Chondrocyte (in vitro differentiated cells): ENCODE data around the gene RRAS. TPM values are rescaled to one million over a fixed set of nuclear protein-coding genes. Genes with fewer than 3 reads are reported as not detected.
A peak's percentile ranks its signal among the peaks of the same experiment; 100 is the strongest.

Experiments
- DNase-seq: peaks from one replicate; pipeline ENCODE4 v3.0.0; 2021; ENCODE audit warnings: mixed read lengths, low spot score
- H3K27ac Mint-ChIP-seq: one replicate; pipeline ENCODE4 v1.8.0; 2021; ENCODE audit warnings: mild to moderate bottlenecking, moderate library complexity, mixed read lengths; ENCODE audit not compliant: unreplicated experiment
- H3K27me3 Mint-ChIP-seq: 2 replicates; pipeline ENCODE4 v1.8.0; 2021; ENCODE audit warnings: low read depth, mixed read lengths
- H3K36me3 Mint-ChIP-seq: 2 replicates; pipeline ENCODE4 v1.8.0; 2021; ENCODE audit warnings: low read depth, mixed read lengths
- H3K4me1 Mint-ChIP-seq: 2 replicates; pipeline ENCODE4 v1.8.0; 2021; ENCODE audit warnings: low read depth, mild to moderate bottlenecking, mixed read lengths
- H3K4me3 Mint-ChIP-seq: one replicate; pipeline ENCODE4 v1.8.0; 2021; ENCODE audit warnings: mild to moderate bottlenecking, moderate library complexity, mixed read lengths; ENCODE audit not compliant: unreplicated experiment
- H3K9me3 Mint-ChIP-seq: 2 replicates; pipeline ENCODE4 v1.8.0; 2021; ENCODE audit warnings: low read depth, mixed read lengths
- total RNA-seq: library from RNA; stranded (reverse); gene quantifications from 3 replicates; pipeline ENCODE4 v1.2.1, GENCODE V29; 2021
- TF ChIP-seq, protein P1 (sequence below): fragments of 200-600 bp; sonication (generic); IDR thresholded peaks from 2 replicates; pipeline ENCODE4 v1.5.0; 2021; ENCODE audit warnings: antibody characterized with exemption, mild to moderate bottlenecking, moderate library complexity

RRAS gene
- total RNA-seq, 1 donor from 2014 or later, result 113 TPM

DNA sequence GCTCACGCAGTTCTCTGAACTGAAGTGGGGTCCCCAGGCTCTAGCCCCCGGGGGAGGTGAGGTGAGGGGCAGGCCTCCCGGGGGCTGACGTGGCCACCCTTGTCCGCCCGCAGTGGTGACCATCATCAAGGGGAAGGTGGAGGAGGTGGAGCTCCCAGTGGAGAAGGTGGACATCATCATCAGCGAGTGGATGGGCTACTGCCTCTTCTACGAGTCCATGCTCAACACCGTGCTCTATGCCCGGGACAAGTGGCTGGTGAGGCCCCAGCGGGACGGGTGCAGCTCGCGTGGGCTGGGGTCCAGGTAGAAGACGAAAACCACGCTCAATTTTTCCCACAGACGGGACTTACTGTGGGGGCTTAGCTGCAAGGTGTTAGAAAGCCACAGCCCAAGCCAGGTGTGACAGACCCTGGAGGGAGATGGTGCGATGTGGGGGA, 43.9 kb upstream of the RRAS start:
- Mint-ChIP-seq H3K27ac (no peak overlapping the region), H3K4me1 (peaks cover 24% of the 10 kb centered on the region), H3K9me3 (no peaks in the 10 kb centered on the region), H3K4me3 (no peak overlapping the region), H3K27me3 (no peaks in the 10 kb centered on the region), H3K36me3 (peaks cover 17% of the 10 kb centered on the region)
- DNase-seq, result no peak
- TF ChIP-seq, protein P1, sequence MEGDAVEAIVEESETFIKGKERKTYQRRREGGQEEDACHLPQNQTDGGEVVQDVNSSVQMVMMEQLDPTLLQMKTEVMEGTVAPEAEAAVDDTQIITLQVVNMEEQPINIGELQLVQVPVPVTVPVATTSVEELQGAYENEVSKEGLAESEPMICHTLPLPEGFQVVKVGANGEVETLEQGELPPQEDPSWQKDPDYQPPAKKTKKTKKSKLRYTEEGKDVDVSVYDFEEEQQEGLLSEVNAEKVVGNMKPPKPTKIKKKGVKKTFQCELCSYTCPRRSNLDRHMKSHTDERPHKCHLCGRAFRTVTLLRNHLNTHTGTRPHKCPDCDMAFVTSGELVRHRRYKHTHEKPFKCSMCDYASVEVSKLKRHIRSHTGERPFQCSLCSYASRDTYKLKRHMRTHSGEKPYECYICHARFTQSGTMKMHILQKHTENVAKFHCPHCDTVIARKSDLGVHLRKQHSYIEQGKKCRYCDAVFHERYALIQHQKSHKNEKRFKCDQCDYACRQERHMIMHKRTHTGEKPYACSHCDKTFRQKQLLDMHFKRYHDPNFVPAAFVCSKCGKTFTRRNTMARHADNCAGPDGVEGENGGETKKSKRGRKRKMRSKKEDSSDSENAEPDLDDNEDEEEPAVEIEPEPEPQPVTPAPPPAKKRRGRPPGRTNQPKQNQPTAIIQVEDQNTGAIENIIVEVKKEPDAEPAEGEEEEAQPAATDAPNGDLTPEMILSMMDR, result no peak

DNA sequence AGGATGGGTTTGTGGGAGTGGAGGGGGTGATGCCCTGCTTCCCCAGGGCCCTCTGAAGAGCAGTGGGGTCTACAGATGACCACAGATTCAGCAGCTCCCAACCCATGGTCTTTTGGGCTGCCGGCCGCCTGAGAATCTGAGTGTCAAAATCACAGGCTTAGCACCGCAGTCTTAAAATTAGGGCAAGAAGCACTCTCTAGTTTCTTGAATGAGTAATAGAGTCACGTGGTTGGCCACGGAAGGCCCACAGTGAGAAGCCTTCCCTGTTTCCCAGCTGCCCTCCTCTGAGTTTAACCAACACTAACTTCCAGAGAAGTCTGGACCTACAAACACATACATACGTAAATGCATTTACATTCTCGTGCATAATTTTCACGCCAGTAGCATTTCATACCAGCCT, 42.3 kb upstream of the RRAS start:
- Mint-ChIP-seq H3K4me3 (no peak overlapping the region), H3K4me1 (peaks cover 31% of the 10 kb centered on the region), H3K36me3 (peaks cover 13% of the 10 kb centered on the region), H3K27me3 (no peaks in the 10 kb centered on the region), H3K27ac (no peak overlapping the region), H3K9me3 (no peaks in the 10 kb centered on the region)
- DNase-seq, result no peak
- TF ChIP-seq, protein P1, result no peak

DNA sequence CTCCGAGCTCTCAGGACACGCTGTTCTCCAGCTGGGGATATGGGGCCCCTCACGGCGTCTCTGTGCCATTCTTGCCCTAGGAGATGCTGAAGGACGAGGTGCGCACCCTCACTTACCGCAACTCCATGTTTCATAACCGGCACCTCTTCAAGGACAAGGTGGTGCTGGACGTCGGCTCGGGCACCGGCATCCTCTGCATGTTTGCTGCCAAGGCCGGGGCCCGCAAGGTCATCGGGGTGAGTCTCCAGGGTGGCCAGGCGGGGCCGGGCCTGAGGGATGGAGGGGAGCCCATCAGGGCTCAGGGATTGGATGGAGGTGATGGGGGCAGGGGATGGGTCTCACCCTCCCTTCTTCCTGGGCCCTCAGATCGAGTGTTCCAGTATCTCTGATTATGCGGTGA, 41.9 kb upstream of the RRAS start:
- Mint-ChIP-seq H3K4me1 (peaks cover 31% of the 10 kb centered on the region), H3K4me3 (no peak overlapping the region), H3K36me3 (peaks cover 14% of the 10 kb centered on the region)

DNA sequence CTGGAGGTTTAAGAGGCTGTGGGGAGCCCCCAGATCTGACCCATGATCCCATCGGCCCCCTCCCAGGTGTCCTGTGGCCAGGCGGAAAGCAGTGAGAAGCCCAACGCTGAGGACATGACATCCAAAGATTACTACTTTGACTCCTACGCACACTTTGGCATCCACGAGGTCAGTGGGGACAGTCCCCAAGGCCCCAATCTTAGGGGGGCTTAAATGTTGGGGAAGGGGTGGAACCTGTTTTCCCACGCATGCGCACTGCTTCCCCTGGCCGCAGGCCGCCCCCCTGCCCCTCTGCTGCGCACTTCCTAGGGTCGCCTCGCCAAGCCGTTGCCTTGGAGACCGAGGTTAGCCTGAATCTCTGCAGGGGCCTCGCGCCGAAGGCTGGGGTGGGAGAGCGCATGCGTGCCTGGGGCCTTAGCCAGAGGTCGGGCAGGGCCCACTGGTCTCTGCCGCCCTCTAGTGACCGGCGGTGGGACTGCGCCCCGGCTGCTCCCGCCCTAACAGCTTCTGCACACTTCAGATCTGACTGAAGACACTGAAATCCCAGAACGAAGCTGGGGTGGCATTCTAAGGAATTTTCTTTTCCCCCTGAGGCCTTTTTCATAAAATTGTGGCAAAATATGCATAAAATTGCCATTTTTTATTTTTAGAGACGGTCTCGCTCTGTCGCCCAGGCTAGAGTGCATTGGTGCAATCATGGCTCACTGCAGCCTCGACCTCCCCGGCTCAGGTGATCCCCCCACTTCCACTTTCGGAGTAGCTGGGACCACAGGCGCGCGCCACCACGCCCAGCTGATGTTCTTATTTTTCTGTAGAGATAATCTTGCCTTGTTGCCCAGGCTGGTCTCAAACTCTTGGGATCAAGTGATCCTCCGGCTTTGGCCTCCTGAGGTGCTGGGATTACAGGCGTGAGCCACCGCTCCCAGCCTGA, 40.7 kb upstream of the RRAS start:
- peaks cover 36% of the 10 kb centered on the region for H3K4me1 Mint-ChIP-seq
- no peak for DNase-seq
- TF ChIP-seq, protein P1, result peak; percentile 98
- peak overlapping the region; percentile 17 for H3K27ac Mint-ChIP-seq
- H3K9me3 Mint-ChIP-seq, result no peaks in the 10 kb centered on the region
- peaks cover 13% of the 10 kb centered on the region for H3K36me3 Mint-ChIP-seq
- no peak overlapping the region for H3K4me3 Mint-ChIP-seq
- no peaks in the 10 kb centered on the region for H3K27me3 Mint-ChIP-seq

More for the DNA sequence above, 41.9 kb upstream of the RRAS start:
- Mint-ChIP-seq H3K27me3 (no peaks in the 10 kb centered on the region), H3K9me3 (no peaks in the 10 kb centered on the region), H3K27ac (no peak overlapping the region)
- TF ChIP-seq, protein P1, result no peak
- DNase-seq, result no peak

DNA sequence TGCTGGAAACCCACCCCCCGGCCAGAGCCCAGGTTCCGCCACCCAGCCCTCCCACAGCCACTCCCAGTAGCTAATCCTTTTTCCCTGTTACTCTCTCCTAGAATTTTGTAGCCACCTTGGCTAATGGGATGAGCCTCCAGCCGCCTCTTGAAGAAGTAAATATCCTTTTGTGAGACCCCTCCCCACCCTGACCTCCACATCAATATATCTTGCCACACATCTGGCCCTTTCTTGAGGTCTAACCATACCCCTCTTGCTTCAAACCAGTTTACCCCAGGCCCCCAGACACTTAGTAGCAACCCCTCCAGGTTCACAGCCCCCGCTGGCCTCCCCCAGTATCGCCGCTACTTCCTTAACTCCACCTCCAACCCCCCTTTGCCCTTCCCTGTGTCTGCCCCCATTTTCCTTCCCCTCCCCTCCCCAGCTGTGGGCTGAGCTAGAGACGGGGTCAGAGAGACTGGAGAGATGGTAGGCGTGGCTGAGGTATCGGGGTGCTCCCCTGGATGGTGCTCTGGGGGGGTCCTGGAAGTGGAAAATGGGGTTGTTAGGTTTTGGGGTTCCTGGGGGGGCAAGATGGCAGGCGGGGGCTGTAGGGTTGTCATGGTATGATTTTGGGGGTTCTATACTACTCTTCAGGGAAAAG, 39.9 kb upstream of the RRAS start:
- Mint-ChIP-seq H3K4me1 (peaks cover 36% of the 10 kb centered on the region), H3K9me3 (no peaks in the 10 kb centered on the region), H3K36me3 (peaks cover 7% of the 10 kb centered on the region), H3K27me3 (no peaks in the 10 kb centered on the region), H3K27ac (no peak overlapping the region), H3K4me3 (peak overlapping the region; percentile 22)
- no peak for DNase-seq
- TF ChIP-seq, protein P1, result no peak
